Measurements from ENCODE around the gene TCF25.

DNA sequence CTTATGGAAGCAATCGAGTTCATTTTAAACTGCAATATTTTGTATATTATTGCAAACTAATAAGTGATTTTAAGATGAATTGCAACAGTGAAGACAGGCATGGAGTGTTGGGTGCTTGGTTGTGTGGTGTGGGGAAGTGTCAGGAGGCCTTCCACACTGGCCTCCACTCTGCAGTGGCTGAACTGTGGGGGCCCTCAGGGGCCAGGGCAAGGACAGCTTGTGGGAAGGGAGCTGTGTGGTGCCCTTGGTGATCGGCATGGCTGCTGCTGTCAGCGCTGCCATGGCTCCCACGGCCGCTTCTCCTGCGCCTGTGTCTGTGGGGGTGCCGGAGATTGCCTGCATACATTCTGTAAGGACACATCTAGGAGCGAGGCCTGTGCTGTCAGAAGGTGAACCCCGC lies 19.2 kb downstream of the TCF25 start:
- TF ChIP-seq, protein P1, sequence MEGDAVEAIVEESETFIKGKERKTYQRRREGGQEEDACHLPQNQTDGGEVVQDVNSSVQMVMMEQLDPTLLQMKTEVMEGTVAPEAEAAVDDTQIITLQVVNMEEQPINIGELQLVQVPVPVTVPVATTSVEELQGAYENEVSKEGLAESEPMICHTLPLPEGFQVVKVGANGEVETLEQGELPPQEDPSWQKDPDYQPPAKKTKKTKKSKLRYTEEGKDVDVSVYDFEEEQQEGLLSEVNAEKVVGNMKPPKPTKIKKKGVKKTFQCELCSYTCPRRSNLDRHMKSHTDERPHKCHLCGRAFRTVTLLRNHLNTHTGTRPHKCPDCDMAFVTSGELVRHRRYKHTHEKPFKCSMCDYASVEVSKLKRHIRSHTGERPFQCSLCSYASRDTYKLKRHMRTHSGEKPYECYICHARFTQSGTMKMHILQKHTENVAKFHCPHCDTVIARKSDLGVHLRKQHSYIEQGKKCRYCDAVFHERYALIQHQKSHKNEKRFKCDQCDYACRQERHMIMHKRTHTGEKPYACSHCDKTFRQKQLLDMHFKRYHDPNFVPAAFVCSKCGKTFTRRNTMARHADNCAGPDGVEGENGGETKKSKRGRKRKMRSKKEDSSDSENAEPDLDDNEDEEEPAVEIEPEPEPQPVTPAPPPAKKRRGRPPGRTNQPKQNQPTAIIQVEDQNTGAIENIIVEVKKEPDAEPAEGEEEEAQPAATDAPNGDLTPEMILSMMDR (IDR thresholded peaks at IDR 0.05) = no peak
- no peak for TF ChIP-seq POLR2A (IDR thresholded peaks at IDR 0.05)

Measured in esophagus squamous epithelium (tissue), 4 donors.